Ovary (tissue), 1 donor: ENCODE data around the gene FGFBP3.

Experiments
- EP300 ChIP-seq: sonication (generic); formaldehyde crosslinking; IDR thresholded peaks from one replicate; pipeline ENCODE4 v1.6.1; 2017; ENCODE audit warnings: antibody characterized with exemption
- POLR2A ChIP-seq: fragments of 450-650 bp; IDR thresholded peaks from one replicate; pipeline ENCODE4 v1.6.1; 2017; ENCODE audit warnings: antibody characterized with exemption, mild to moderate bottlenecking, moderate library complexity

DNA sequence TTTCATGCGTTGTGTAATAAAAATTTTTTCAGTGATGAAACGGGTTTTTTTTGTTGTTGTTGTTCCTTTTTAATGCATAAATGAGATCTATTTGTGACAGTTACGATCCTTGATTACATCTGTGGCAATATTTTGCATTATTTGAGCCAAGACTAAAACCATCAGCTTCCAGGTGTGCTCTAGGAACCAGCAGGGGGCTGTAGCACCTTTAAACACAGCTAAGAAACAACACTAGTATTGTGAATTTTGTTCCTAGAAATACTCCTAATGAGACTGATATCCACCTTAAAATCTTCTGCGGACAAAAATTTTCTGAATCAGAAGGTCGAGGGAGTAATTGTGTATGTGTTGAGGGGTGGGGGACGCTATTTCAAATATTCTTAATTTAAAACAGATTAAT lies 52.6 kb downstream of the FGFBP3 start:
- TF ChIP-seq POLR2A: no peak
- no peak for TF ChIP-seq EP300
